GM21786 (cell line): Measurements from ENCODE around the gene ARMC9.
"Not testable (repeated sequence)": the region's sequence is repeated elsewhere in the genome, so short reads cannot be mapped to it uniquely, and the experiment has no call there.

Experiments used
- ATAC-seq: cut with Tn5 transposase; IDR thresholded peaks from one replicate; pipeline ENCODE4 v1.9.1; 2021; ENCODE audit not compliant: unreplicated experiment

The ARMC9 gene, protein sequence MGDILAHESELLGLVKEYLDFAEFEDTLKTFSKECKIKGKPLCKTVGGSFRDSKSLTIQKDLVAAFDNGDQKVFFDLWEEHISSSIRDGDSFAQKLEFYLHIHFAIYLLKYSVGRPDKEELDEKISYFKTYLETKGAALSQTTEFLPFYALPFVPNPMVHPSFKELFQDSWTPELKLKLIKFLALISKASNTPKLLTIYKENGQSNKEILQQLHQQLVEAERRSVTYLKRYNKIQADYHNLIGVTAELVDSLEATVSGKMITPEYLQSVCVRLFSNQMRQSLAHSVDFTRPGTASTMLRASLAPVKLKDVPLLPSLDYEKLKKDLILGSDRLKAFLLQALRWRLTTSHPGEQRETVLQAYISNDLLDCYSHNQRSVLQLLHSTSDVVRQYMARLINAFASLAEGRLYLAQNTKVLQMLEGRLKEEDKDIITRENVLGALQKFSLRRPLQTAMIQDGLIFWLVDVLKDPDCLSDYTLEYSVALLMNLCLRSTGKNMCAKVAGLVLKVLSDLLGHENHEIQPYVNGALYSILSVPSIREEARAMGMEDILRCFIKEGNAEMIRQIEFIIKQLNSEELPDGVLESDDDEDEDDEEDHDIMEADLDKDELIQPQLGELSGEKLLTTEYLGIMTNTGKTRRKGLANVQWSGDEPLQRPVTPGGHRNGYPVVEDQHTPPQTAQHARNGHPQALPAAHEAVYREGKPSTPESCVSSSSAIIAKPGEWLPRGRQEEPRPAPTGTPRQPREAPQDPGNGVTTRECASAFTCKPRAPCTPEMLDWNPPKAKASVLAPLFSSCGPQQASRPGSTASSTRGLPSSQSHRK

DNA sequence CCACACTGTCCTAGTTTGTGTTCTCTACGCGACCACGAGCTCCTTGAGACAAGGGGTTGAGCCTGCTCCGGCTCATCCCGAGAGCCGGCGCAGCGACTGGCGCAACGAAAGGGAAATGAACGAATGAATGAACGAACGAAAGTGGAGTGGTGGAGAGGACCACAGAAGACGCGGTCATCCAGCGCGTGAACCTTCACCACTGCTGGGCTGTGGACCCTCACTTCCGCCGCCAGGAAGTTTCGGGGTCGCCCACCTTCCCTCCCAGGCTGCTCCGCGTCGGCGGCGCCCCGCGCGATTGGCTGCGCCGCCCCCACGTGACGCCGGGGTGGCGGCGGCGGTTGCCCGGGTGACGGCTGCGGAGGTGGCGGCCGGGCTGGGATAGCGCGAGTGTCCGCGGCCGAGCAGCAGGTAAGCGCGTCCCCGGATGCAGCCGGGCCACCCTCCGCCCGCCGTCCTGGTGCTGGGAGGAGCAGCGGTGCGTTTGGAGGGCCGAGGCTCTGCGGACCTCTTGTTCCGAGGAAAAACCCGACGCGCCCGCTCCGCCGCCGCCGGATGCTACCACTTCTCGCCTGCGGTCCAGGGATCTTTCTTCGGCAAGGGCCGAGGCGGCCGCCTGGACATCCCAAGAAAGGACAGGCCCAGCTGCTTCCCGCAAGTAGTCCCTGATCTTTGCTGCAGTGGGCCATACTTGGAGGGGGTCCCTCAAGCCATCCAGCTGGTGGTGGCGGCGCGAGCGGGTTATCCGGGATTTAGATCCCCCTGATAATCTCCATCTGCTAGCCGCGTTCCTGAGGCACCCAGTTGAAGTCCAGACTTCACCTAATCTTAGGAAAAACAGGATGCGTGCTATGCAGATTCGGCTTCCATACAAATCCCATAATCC is at the start of gene ARMC9:
Gene ARMC9, plus strand, starts transcription at position 341 of the 883 bp plus-strand sequence. CDS start 7,608 bp downstream, outside the sequence.
- peak; percentile 96 for ATAC-seq

DNA sequence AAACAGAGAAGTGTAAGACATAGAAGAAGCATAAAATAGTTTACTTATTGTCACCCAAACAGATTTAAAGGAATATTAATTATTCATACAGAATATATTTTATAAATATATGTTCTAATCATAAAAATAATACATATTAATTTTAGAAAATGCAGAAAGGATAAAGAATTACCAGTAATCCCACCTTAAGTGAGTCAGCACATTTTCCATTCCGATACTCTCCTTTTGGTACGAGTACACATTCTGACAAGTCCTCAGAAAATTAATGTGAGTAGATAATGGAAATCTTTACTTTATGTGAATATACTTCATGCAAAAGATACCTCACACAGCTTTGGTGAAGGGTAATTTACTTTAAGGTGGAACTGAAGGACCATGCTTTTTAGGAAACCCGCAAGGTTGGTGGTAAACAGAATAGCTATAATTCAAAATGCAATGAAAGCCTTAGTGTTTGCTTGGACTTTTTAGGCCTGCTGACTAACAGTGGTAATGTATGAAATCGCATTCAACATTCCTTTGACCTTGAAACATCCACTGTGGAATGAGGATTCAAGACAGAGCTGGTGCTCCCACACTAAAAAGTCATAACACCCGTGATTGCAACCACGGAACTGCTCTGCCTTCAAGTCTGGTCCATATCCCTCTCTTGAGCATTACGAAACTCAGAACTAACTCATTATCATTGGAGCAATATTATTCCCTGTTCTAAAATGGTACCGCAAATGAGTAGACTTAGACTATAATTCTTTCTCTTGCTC is 45.5 kb upstream of the ARMC9 start:
- ATAC-seq, result no peak

DNA sequence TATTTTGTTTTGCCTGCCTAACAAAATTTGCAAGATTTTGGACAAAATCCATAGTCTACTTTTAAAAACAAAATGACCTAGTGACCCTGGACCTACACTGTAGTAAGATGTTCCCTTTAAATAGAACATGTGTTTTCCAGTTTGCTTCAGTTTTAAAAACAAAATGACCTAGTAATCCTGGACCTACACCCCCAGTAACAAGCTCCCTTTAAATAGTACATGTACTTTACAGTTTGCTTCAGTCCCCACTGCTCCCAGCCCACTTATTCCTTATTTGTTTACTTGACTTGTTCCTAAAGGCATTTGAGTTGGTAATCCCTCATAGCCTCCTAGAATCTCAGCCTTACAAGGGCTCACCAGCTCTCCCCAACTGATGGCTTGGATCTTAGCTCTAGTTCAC is 39.1 kb upstream of the ARMC9 start:
- no peak for ATAC-seq

DNA sequence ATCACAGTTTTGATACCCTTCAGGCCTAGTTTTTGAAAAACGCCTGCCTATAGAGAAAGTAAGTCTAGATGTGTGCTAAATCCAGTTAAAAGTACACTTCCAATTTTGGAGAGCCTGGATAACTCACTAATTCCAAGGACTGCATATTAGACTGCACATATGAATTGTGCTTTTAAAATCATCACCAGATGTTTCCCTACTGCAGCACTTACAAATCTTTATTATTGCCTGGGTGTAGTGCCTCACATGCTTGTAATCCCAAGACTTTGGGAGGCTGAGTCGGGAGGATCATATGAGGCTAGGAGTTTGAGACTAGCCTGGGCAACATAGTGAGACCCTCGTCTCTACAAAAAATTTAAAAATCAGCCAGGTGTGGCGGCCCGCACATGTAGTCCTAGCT is 37.7 kb upstream of the ARMC9 start:
- no peak for ATAC-seq

DNA sequence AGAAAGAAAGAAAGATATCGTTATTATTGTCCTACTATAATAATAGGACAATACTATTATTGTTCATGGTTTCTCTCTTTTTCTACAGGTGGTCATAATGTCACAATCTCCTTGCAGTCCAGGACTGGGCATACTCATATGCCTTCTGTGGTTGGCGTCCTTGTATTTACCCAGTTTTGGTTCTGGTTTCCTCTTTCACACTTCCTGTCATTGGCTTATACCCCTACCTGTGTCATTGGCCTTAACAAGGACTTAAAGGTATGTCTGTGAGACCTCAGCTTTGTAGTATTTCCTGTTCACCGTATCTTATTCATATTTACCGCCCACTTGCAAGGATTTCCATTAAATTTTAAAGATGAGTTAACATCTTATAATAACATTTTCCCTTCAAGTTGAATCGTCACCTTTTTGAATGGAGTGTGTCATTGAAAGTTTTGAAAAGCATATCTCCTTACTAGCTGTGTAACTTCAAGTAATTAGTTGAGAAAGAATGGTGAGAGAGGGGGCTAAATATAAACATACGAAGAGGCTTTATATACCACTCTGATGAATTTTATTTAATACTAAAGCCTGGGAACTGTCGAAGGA is 37.1 kb upstream of the ARMC9 start:
- ATAC-seq, result peak; percentile 56

DNA sequence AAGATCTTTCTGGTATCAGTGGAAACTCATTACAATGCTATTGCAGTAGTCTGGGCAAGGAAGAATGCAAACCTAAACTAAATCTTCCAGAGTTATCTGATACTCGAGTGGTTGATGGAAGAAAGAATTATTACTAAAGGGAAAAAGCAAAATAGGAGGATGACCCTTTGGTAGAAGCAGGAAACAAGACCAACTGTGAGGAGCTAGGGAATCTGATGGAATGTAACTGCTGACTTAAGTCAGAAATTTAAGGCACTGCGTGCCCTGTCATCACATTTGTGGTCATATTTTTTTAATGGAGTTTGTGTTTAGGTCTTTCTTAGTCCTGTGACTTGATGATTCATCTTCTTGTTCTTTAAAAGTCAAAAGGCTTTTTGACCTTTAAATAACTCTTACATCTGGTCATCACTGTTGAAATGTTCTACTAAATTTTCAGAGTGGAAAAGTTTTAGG is 36.5 kb upstream of the ARMC9 start:
- ATAC-seq, result no peak

DNA sequence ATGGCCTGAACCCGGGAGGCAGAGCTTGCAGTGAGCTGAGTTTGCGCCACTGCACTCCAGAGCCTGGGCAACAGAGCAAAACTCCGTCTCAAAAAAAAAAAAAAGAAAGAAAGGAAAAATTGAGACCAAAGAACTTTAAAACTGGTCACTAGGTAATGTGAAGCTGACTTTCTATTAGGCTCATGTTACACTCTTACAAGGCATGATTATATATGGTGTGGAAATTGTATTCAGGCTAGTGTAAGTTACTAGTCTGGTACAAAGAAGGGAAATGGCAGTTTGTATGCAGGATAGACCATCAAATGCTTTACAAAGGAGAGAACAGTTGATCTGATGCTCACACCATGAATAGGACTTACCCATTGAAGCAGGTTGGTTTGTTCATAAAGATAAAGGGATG is 35.4 kb upstream of the ARMC9 start:
- ATAC-seq, result no peak

DNA sequence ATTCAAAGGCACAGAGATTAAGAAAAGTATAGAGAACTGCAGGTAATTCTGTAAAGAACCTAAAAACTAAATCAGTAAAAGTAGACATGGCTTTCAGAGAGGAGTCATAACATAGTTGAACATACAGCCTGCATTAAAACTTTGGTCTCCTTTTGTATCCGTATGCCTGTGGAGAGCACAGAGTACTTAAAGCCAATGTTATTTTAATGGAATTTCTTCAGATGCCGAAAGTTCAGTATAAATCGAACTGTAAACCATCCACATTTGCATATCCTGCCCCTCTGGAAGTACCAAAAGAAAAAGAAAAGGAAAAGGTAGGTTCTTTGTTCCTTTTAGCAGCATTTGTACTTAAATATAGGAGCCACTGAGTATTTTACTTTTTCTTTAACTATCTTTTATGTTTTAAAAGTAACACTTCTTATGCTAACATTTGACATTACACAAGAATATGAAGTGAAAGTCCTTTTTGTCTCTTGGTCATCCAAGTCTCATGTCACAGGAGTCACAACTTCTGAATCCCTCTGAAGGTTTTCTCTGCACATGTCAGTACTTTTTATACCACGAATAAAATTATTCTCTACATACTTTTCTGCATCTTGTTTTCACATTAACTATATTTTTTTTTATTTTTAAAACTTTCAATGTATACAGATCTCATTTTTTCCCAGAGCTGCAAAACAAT is 34.9 kb upstream of the ARMC9 start:
- ATAC-seq, result no peak

DNA sequence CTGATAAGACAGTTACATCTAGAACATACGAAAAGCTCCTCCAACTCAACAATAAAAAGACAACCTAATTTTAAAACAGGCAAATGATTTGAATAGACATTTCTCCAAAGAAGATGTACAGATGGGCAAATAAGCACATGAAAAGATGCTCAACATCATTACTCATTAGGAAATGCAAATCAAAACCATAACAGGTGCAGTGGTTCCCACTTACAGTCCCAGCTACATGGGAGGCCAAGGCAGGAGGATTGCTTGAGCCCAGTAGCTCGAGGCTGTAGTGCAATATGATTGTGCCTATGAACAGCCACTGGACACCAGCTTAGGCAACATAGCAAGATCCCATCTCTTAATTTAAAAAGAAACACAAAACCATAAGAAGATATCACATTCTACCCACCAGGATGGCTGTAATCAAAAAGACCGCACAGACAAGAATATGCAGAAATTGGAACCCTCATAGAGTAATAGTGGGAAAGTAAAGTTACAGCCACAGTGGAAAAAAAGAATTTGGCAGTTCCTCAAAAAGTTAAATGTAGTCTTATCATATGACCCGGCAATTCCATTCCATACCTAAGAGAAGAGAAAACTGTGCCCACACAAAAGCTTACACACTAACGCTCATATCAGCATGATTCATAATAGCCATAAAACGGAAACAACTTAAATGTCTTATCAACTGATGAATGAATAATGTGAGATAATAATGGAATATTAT is 30.5 kb upstream of the ARMC9 start:
- ATAC-seq, result no peak

DNA sequence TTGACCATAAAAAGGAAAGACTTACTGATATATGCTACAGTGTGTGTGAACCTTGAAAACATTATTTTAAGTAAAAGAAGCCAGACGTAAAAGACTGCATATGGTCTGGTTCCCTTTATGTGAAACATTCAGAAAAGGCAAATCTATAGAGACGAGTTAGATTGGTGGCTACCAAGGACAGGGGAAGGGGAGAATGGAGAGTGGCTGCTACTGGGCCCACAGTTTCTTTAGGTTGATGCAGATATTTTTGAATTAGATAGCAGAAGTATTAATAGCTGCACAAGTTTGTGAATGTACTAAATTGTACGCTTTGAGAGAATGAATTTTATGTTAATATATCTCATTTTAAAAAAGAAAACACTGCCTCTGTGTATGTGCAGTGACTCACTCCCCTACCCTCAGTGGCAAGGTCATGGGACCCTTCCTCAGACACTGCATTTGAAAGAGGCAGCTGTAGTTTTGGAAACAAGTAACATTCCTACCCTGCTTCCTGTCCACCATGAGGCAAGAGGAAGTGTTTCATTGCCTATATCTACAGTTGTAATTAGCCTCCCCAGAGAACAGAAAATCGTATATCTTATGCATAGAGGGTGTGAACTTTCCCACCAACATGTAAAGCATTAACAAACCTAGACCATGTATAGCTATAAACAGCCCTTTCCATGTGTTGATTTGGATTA is 29.8 kb upstream of the ARMC9 start:
- no peak for ATAC-seq

DNA sequence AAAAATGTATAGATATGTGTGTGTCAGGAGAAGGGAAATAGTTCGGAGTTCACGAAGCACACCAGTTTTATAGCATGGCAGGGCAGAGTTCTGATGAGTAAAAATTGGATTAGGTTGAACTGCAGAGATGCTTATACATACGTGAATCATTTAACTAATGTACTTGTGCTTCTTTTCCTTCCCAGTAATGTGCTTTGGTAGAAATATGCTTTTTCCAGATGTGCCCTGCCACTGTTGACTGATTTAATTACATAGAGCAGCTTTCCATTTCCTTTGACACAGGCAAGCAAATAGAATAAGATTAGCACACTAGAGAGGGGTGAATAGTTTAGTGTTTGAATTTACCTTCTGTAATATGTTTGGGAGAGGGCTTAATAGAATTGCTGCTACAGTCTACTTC is 28.9 kb upstream of the ARMC9 start:
- no peak for ATAC-seq

DNA sequence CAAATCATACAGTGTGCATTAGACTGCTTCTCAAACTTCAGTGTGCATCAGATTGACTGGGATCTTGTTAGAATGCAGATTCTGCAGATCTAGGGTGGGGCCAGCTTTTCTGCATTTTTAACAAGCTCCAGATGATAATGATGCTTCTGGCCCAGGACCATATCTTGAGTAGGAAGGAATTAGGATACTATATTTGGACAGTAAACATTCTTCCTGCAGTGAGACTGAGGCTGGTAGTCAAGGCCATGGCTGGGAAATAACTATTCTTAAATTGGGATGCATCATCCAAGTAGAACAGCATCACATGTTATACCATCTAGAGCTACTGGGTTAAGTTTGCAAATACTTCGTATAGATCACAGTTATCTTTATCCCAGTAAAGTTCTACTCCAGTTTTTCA is 28.4 kb upstream of the ARMC9 start:
- ATAC-seq, result no peak

DNA sequence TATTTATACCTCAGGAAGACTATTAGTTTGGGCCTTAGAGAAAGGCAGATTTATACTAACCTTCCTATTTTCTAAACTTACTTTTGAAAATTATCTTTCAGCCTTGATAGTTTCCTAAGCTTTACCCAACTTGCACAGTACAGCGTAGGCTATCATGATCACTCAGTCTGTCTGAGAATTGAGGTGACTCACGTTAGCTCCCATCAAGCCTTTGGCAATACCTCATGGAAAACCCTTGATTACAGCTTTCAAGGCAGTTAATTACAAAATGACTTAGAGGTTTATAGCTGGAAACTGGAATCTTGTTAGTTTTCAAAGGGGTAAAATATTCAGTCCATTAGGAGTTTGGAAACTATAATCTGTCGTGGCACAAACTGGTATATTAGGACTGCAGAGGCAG is 26.4 kb upstream of the ARMC9 start:
- no peak for ATAC-seq

DNA sequence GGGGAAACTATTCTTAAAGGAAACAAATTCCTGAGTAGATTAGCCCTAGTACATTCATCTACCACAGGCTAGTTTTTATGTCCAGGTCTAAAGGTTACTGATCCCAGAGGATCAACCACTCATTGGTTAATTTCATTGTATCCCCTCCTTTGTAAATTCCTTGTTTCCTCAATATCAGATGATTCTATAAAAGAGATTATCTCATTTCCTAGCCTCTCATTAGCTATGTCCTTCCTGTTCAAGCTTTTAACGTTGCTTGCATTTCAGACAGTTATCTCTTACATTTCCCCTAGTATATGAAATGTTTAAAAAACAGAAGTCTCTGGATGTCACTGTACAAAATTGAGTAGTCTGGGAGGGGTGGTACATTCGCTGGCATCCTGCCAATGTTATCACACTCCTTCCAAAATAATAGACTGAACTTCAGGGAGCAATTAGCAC is 24.2 kb upstream of the ARMC9 start:
- no peak for ATAC-seq

DNA sequence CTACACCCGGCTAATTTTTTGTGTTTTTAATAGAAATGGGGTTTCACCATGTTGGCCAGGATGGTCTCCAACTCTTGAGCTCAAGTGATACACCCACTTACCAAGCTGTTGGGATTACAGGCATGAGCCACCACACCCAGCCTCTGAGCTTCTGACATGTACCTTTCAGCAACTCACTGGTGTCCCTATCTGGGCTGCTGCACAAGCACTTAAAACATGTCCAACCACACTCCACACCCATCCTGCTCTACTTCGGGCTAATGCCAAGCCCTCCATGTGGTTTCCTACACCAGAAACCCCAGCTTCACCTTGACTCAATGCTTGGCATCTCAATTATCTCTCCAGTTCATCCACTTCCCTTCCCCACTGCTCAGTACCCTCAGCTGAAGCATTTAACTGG is 22.4 kb upstream of the ARMC9 start:
- ATAC-seq, result no peak

DNA sequence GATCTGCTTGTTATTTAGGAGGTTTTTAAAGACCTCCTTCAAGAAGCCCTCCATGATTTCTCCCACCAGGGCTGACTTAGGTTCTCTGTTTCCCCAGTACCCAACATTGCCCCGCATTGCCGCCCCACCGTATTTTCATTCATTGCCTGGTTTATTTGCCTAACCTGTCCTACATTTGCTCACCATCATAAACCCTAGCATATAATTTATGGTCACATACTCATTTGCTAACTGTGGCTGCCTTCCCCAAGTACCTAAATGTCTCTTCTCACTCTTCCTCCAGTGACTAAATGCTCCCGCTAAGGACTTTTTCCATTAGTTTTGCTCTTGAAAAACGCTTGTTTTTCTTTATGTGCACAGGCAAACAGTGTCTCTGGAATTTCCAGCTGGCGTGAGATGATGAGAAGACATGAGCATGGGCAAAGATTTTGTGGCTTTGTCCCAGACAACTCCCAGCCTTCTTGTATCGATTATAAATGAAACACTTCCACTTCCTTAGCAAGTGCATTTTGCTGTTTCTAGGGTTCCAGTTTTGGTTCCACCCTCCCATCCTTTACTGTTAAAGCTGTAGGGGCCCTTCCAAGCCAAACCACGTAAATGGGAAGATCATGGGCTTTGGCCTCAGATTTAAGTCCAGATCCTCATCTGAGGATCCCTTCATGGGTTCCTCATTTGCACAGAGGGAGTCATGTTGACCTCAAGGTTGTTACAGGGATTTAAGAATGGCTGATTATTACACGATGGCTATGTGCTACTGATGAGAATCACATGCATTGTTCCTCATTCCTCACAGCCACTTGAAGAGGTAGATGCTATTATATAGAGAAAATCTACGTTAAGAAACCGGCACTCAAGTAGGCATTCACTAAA is 21.0 kb upstream of the ARMC9 start:
- no peak for ATAC-seq

DNA sequence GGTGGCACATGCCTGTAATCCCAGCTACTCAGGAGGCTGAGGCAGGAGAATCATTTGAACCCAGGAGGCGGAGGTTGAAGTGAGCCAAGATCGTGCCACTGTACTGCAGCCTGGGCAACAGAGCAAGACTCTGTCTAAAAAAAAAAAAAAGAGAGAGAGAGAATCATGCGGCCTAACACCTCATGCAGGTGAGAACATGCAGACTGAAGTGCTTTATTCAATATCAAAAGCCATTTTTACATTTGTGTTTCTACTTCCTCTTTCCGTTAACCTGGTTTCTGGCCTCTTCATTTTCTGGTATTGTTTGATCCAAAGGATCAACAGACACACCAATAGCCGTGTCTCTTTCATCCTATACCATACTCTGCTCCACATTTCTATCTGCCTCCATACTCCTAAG is 19.6 kb upstream of the ARMC9 start:
- not testable (repeated sequence) for ATAC-seq
